Measurements from ENCODE around the gene CTNS.
A peak's percentile ranks its signal among the peaks of the same experiment; 100 is the strongest.
"Not testable (repeated sequence)": the region's sequence is repeated elsewhere in the genome, so short reads cannot be mapped to it uniquely, and the experiment has no call there.

CTNS gene

DNA sequence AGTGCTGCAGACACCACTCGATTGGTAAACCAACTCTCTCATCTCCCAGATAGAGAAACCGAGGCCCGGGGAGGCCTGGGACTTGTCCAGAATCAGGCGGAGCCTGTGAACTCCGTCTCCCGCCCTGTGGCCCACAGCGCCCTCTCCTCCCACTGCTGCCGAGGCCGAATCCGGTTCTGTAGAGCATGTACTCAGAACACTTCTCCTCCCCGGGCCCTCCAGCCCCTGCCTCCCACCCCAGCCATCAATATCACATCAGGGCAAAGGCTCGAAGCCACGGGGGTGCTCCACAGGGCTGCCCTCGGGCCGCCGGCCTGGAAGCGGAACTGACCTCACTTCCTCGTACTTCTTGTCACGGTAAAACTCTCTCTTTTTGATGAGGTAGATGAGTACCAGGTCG is 45.0 kb downstream of the CTNS start:
- no peak for DNase-seq

DNA sequence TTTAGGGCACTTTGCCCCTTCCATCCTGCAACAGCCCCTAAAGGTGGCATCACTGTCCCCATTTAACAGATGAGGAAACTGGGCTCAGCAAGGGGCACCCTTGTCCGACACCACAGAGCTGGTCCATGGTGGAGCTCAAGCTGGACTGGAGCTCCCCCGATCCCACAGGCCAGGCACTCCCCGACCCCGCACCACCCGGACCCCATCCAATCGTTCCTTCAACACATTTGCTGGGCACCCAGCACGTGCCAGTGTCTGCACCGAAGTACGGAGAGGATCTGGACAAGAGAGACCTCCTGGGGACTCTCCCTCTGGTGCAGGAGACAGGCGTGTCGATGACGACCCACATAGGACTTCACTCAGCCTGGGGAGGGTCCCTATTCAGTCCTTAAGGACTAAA is 45.5 kb downstream of the CTNS start:
- DNase-seq = no peak

DNA sequence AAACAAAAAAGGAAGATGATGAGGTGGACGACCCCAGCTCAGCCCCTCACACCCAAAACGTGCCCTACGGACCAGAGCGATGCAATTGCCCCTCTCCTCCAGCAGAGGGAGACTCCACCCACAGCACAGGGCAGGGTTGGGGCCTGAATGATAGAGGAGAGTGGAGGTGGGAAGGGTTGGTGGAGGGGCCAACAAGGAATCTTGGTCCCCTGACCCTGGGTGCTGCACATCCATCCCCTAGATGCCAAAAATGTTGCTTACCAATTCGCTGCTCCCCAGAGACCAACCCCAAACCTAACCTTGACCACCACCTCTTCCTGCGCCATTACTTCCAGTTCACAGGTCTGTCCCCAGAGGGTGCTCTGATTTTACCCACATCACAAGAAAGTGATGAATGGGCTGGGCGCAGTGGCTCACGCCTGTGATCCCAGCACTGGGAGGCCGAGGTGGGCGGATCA is 46.5 kb downstream of the CTNS start:
- DNase-seq = peak in 2 of 56 donors; percentile 28 to 37

DNA sequence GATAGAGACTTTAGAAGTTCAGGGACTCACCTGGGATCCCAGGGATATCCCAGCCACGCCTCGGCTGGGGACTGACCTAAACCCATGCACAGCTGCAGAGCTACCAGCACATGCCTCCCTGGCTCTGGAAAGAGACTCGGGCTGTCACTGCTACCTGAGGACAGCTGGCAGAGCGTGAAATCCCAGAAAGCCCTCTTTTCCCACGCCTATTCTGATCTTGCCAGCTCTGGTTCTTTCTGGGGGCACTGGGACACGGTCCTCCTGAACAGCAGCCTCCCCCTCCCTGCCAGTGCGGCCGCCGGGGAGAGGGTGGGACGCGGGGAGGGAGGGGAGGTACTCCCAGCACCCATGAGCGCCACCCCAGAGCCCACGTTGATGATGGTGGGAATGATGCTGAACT is 48.6 kb downstream of the CTNS start:
- no peak for DNase-seq

DNA sequence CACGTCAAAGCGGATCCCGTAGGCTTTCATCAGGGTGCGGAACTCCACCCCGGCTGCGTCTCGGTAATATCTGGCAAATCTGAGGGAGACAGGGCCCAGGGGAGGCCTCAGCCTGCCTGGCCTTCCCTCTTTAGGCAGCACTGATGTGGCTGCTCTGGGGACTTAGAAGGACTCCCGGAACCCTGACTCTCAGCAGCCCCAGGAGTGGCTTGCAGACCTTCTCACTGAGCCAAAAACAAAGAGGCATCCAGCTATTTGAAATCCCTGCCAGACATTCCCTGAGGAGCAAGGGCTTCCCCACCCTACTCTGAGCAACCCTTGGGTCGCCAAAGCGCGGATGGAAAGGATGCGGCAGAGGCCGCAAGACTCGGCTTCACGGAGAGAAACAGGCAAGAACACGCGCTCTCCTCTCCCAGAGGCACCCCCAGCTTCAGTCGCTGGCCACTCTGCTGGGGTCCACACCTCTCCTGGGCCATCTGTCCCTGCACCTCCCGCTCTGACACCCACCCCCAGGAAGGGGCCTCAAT is 51.5 kb downstream of the CTNS start:
- DNase-seq = peak in 8 of 56 donors; percentile 12 to 52 (median 27)

DNA sequence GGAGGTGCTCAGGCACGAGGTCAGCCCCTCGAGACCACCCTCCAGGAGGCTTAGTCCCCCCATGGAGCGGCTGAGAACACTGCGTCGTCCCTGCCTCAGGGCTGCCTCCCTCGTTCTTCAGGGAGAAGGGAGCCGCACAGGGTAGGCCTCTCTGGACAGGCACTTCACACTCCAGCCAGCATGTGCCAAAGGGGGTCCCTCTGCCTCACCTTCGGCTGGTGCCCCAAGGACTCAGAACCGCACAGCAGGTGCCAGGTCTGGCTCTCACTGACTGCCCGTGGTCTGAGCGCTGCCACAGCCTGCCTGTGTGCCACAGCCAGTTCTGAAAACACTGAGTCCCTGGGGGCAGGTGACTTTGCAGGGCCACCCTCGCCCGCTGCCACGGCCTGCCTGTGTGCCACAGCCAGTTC is 52.3 kb downstream of the CTNS start:
- DNase-seq = no peak

DNA sequence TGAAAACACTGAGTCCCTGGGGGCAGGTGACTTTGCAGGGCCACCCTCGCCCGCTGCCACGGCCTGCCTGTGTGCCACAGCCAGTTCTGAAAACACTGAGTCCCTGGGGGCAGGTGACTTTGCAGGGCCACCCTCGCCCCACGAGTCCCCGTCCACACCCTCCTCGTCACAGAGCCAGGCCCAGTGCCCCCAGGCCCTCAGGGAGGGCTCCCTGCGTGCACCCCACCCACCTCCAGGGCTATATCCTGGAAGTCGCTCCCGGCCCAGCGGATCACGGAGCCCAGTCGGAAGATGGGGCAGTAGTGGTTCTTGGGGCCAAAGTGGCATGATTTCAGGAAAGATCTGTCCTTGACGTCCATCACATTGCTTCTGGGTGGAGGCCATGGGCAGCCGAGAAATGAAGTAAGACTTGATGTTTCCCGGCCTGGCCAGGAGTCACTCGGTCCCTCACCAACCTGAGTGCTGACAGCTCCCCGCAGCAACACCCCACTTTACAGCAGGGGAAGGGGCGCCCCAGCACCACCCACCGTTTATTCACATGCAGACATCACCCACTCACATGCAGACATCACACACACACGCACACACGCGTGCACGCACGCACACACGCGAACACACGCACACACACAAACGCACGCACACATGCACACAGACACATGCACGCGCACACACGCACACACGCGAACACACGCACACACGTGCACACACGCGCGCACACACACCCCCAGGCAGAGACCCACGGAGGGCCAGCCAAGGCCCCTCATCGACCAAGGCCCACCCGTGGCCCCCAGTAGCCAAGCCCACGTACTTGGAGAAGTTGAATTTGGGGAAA is 52.9 kb downstream of the CTNS start:
- DNase-seq = no peak

DNA sequence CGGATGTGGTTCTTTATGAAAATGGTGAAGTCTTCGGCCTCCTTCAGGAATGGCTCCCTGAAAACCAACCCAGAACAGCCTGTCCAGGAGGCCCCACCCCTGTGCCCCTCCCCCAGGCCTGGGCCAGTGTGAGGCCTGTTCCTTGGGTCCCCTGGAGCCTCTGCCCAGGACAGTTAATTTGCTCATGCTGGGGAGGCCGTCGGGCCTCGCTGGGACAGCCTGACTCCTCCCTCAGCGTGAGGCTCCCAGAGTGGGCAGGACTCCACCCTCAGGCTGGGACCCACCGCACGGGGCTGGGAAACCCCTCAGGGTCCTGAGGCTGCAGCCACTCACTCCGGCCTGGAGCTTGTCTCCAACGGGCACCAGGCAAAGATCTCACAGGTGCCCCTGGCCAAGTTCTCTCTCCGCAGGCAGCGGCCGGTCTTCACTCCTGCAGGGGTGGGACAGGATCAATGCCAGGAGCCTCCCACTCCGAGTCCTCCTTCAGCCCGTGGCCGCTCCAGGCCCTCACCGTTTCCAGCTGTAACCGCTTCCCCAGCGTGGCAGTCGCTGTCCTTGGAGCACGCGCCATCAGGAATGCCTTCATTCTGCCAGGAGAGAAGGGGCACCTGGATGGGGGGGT is 53.6 kb downstream of the CTNS start:
- DNase-seq = no peak

DNA sequence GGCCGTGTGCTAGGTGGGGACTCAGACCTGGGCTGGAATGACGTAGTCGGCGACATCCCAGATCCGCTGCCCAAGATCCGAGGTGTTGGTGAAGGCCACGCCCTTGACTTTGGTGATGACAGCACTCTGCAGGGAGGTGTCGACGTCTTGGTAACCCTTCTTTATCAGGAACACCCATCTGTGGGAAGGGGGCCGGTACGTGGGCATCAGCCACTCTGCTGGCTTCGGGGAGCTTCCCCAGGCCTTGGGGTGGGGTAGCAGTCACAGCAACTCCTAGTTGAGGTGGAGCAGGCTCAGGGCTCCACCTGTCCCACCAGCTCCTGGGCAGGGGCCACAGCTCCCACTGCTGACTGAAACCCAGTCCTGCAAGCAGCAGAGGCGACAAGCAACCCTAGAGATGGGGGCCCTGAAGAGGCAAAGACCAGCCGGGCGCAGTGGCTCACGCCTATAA is 55.1 kb downstream of the CTNS start:
- DNase-seq = no peak

DNA sequence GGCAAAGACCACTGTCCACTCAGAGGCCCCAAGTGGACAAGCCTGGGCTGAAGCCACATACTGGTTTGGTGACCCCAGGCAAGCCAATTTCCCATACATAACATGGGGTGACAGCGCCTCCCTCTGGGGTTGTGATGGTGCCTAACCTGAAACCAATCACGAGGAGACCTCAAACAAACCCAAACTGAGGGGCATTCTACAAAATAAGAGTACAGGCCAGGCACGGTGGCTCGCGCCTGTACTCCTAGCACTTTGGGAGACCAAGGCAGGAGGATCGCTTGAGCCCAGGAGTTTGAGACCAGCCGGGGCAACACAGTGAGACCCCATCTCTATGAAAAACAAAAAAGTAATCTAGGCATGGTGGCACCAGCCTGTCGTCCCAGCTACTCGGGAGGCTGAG is 55.8 kb downstream of the CTNS start:
- no peak for DNase-seq

DNA sequence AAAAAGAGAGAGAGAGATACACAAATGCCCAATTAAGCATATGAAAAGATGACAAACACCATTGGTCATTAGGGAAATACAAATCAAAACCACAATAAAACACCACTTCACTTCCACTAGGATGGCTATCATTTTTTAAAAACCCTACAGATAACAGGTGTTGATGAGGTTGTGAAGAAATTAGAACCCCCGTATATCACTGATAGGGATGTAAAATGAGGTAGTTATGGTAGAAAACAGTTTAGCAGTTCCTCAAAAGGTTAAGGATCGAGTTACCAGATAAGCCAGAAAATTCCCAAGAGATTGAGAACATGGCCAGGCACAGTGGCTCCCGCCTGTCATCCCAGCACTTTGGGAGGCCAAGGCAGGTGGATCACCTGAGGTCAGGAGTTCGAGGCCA is 56.6 kb downstream of the CTNS start:
- DNase-seq = no peak

DNA sequence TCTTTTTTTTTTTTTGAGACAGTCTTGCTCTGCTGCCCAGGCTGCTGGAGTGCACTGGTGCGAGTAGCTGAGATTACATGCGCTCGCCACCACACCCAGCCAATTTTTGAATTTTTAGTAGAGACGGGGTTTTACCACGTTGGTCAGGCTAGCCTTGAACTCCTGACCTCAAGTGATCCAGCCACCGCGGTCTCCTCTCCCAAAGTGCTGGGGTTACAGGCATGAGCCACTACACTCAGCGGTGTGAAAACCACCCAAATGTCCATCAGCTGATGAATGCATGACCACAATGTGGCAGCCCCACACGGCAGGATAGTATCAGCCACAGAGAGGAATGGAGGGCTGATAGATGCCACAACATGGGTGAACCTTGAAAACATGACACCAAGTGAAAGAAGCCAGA is 57.3 kb downstream of the CTNS start:
- no peak for DNase-seq

DNA sequence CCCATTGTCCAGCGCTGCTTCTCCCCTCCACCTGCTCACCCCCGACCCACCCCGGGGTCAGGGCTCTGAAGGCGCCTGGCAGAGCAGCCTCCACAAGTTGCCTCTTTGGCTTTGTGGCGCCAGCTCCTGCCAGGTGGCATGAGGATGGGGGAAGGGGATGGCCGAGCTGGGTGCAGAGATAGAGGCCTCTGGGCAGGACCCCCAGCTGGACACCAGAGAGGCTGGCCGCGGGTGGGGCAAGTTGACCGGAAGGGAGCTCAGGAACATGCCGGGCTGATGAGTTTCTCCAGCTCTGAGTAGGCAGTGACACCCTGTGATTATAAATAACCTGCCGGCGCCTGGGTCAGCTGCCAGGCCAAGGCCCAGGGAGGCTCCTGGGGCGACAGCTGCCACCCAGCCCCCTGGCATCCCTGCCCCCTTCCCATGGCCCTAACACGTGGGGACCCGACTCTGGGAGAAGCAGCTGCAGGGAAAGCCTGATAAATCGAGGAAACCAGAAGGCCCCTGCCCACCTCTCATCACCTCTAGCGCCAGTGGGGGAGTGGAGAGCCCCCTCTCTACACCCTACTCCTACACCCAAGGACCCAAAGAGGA is 58.7 kb downstream of the CTNS start:
- DNase-seq = peak in 2 of 56 donors; percentile 3 to 33

DNA sequence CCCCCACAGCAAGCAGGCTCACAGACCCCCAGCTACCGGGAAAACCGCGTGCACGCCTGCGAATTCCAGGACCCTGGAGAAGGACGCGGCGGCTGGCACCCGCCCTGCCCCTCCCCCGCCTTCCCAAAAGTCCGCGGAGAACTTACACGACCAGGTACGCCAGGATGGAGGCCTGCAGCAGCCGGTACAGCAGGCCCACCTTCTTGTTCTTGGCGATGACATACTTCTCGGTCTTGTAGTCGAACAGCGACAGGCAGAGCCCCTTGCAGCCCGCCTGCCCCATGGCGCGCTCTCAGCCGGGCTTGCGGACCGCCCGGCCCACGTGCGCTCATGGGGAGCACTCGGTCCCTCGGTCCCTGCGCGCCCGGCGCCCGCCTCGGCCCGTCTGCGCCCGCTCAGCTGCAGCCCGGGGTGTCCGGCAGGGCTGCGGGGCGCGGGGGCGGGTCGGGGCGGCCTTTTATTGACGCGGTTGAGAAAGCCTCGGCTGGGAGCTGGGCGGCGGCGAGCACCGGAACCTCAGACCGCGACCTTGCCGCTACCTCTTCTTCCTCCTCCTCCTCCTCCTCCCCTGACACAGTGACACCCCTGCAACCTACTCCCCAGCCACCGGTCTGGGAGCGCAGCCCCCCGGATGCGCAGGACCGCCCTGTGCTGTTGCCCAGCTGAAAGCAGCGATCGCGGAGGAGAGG is 59.3 kb downstream of the CTNS start, which contains the start of gene P2RX5:
Gene P2RX5, minus strand, starts transcription at position 433 of the 689 bp plus-strand sequence. Its CDS starts 150 bp downstream, at position 283.
- peak in 6 of 56 donors; percentile 5 to 28 (median 19) for DNase-seq

DNA sequence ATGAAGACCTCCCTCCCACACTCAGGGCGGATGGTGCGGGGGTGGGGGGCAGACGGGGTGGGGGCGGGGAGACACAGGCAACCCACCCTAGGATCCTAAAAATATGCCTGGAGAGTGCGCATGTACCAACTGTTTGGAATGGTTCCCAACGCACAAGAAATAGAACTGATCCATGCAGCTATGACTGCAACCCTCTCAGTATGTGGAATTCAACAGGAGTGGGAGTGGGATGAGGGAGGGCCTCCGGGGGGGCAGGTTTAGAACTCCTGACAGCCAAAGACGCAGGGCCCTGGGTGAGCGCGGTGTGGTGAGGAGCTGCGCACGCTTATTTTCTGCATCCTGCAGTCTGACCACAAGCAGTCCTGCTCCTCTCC is 60.5 kb downstream of the CTNS start:
- DNase-seq = peak in 24 of 56 donors; percentile 16 to 69 (median 42)

DNA sequence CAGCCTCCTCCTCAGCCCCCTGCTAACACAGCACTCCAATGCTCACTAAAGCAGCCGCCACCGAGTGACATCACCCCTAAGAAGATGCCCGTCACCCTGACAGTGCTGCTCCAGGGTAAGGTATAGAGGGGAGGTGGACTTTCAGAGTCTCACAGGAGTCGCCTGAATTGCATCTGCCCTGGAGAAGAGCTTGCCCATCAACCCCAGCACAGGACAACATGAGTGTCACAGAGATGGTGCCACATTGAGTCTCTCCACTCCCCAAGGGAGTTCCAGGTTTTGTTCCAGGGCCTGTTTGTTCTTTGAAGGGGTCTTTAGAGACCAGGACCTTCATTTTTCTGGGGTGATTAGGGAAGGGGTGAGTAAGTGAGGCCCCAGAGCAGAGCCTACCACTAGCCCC is 61.6 kb downstream of the CTNS start:
- DNase-seq = no peak

DNA sequence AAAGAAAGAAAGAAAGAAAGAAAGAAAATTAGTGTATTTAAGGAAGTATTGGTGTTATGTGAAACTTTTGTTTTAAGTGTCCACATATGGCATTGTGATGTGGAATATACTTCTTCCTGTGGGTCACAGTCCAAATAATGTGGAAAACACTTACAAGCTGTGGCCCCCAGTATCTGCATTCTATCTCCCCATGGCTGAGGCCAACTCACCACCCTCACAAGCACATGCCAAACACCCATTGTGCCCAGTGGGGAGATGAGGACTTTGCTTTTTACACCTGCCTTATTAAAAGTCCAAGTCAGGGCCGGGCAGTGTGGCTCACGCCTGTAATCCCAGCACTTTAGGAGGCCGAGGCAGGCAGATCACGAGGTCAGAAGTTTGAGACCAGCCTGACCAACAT is 63.4 kb downstream of the CTNS start:
- no peak for DNase-seq

DNA sequence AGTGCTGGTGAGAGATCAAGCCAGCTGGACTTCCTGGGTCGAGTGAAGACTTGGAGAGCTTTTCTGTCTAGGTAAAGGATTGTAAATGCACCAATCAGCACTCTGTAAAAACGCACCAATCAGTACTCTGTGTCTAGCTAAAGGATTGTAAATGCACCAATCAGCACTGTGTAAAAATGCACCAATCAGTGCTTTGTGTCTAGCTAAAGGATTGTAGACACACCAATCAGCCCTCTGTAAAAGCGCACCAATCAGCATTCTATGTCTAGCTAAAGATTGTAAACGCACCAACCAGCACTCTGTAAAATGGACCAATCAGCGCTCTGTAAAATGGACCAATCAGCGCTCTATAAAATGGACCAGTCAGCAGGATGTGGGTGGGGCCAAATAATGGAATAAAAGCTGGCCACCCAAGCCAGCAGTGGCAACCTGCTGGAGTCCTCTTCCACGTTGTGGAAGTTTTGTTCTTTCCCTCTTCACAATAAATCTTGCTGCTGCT is 65.5 kb downstream of the CTNS start:
- DNase-seq = not testable (repeated sequence)

DNA sequence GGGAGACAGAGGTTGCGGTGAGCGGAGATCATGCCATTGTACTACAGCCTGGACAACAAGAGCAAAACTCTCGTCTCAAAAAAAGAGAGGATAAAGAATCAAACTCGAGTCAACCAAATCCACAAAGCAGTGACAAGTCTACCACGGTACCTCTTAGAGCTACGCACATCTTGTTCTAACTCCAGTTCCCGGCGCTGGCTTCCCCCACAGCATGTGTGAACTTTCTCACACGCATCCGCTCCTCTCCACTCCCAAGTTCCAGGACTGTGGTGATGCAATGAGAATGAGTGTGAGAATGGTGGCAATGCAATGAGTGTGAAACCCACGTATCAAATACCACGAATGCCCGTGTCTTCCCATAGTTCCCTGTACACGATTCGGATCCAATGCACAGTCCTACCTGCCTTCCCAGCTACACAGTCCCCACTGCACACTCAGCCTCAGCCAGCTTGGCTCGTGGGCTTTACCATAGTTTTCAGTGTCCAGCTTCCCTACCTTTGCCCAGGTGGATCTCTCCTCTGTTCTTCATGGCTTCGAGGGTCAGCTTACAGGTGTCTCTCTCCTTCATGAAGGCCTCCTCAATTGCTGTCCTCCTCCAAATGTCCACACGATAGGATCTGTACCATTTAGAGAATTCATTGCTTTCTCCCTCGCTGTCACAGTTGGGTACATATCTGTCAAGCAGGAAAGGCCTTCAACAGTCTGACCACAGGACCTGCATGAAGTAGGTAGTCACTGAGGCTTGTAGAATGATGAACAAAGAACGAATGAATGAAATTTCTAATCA is 68.6 kb downstream of the CTNS start:
- DNase-seq = no peak

DNA sequence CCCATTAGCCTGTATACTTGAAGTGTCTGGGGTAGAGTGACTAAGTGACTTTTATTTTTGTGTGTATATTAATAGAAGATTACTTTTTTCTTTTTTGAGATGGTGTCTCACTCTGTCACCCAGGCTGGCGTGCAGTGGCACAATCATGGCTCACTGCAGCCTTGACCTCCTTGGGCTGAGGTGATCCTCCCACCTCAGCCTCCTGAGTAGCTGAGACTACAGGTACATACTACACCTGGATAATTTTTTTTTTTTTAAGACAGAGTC is 69.1 kb downstream of the CTNS start:
- not testable (repeated sequence) for DNase-seq

DNA sequence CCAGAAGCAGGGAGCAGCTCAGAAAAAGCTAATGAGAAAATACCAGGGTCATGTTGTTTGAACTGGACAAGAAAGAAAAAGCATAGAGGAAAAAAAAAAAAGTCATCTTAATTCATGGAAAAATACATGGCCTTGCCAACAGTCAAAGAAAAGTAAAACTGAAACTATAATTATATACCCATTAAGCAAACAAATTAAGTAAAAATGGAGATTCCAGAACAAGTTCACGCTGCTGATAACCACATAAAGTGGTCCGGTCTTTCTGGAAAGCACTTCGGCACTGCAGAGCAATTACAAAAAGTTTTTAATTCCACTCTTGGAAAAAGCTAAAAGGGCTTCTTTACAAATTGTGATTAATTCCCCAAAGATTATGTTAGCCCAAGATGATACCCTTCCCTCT is 71.8 kb downstream of the CTNS start:
- DNase-seq = no peak
